ENCODE measurements around the gene UBE2F. TPM values are rescaled to one million over a fixed set of nuclear protein-coding genes. Genes with fewer than 3 reads are reported as not detected.
A peak's percentile ranks its signal among the peaks of the same experiment; 100 is the strongest.

UBE2F gene
- total and polyA plus RNA-seq, 2 of the 13 experiments (the other 11 are each of a cell fraction or from before 2014, with no cell fraction given) = 35.4 to 73.1 TPM

DNA sequence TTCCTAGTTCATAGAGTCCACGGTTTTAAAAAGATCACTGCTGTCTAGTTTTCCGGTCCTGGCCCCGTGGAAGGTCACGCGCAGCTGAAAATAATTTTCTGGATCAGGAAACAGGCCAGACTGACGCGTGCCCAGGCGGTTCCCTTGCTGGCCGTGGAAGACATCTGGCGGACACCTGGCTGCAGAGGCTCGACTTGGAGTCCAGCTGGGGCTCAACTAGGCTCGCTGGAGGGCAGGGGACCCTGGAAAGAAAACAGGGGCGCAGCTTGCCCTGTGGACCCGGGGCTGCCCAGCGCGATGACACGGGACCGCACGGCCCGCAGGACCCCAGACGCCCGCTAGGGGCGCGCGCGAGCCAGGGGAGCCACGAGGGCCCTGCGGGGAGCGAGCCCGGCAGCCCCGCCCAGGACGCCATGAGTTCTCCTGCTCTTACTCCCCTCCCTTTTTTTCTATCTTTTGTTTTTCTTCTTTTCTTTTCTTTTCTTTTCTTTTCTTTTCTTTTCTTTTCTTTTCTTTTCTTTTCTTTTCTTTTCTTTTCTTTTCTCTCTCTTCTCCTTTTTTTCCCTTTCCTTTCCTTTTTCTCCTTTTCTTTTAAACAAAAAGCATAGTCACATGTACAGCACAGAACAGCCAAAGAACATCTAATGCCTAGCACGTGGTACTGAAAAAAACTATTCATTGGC is 43.2 kb upstream of the UBE2F start:
- H3K4me2 ChIP-seq (ENCODE audit: low read depth, low read length) = peak overlapping the region; percentile 65
- peak overlapping the region in 1 of 3 experiments; percentile 58; a peak in 2 of 6 replicates for H3K4me3 ChIP-seq (replicated peaks in 1 of 3; ENCODE audit: insufficient read depth in 1 of 3, low read depth in 2 of 3, low read length in 3 of 3)
- no TSS peak for BruUV-seq (replicated peaks)
- intact Hi-C loops (cut with micrococcal nuclease; ENCODE audit: unreplicated experiment) (loop anchor here (1.0 kb wide), 2 partner anchors 184 to 216 kb away; no protein-coding TSS in a partner anchor), in situ Hi-C loops (cut with HindIII; ENCODE audit: extremely low pct_ligation_motif_present, low pct_unique_long_range_greater_than_20kb) (no loop called here)
- no peaks in the 10 kb centered on the region for H3K9me3 ChIP-seq (ENCODE audit: low read length)
- peaks cover 8% of the 10 kb centered on the region for H3K4me1 ChIP-seq (ENCODE audit: insufficient read depth, low read length)
- no peaks in the 10 kb centered on the region for H4K20me1 ChIP-seq (ENCODE audit: insufficient read depth, low read length)
- no peak overlapping the region for H3K9ac ChIP-seq (ENCODE audit: insufficient read depth, low read depth, low read length)
- ChIA-PET CTCF (ENCODE audit: low intra/inter-chr PET ratio, low total read pairs) (interaction anchor here (0.8 to 1.6 kb wide), 4 partner anchors 65 to 237 kb away, joined by 4 to 6 read pairs (median 5); no protein-coding TSS in a partner anchor), POLR2A (no interaction called here)
- H3K27ac ChIP-seq (ENCODE audit: extremely low read length, insufficient read depth, low read length) = no peak overlapping the region
- peaks cover 2 to 44% of the 10 kb centered on the region in 2 experiments; a peak in 4 of 5 replicates for H3K27me3 ChIP-seq (ENCODE audit: control insufficient read depth in 1 of 2, insufficient read depth in 2 of 2, low read length in 2 of 2)
- H2AFZ ChIP-seq (ENCODE audit: low read length) = no peak overlapping the region
- no peaks in the 10 kb centered on the region for H3K36me3 ChIP-seq (replicated peaks in 1 of 2; ENCODE audit: control insufficient read depth in 1 of 2, insufficient read depth in 2 of 2, low read length in 2 of 2)
- no peak for FAIRE-seq
- 27% methylated on average over 21 of the region's 33 CpGs for WGBS (ENCODE audit: low lambda C conversion rate)
- peak; percentile 98 for ATAC-seq
- no peaks in the 10 kb centered on the region for H3K79me2 ChIP-seq (ENCODE audit: insufficient read depth, low read length)
- peak; percentile 47 for DNase-seq (ENCODE audit: low spot score)
- peak; percentile 38; the same call in 1 of the 2 replicates for TF ChIP-seq ESRRA (CRISPR knock-in tag; IDR thresholded peaks at IDR 0.05; ENCODE audit: low read depth)
- TF ChIP-seq, protein P1, sequence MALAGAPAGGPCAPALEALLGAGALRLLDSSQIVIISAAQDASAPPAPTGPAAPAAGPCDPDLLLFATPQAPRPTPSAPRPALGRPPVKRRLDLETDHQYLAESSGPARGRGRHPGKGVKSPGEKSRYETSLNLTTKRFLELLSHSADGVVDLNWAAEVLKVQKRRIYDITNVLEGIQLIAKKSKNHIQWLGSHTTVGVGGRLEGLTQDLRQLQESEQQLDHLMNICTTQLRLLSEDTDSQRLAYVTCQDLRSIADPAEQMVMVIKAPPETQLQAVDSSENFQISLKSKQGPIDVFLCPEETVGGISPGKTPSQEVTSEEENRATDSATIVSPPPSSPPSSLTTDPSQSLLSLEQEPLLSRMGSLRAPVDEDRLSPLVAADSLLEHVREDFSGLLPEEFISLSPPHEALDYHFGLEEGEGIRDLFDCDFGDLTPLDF (CRISPR knock-in tag; IDR thresholded peaks at IDR 0.05) = no peak
- TF ChIP-seq, protein P2, sequence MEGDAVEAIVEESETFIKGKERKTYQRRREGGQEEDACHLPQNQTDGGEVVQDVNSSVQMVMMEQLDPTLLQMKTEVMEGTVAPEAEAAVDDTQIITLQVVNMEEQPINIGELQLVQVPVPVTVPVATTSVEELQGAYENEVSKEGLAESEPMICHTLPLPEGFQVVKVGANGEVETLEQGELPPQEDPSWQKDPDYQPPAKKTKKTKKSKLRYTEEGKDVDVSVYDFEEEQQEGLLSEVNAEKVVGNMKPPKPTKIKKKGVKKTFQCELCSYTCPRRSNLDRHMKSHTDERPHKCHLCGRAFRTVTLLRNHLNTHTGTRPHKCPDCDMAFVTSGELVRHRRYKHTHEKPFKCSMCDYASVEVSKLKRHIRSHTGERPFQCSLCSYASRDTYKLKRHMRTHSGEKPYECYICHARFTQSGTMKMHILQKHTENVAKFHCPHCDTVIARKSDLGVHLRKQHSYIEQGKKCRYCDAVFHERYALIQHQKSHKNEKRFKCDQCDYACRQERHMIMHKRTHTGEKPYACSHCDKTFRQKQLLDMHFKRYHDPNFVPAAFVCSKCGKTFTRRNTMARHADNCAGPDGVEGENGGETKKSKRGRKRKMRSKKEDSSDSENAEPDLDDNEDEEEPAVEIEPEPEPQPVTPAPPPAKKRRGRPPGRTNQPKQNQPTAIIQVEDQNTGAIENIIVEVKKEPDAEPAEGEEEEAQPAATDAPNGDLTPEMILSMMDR (CRISPR knock-in tag; IDR thresholded peaks at IDR 0.05) = peak; percentile 89
- TF ChIP-seq ZNF543 (CRISPR knock-in tag; IDR thresholded peaks at IDR 0.05) = no peak
- no peak for TF ChIP-seq ZNF260 (CRISPR knock-in tag; IDR thresholded peaks at IDR 0.05; ENCODE audit: borderline replicate concordance, low read depth)
- no peak for TF ChIP-seq CEBPB (IDR thresholded peaks at IDR 0.05; ENCODE audit: borderline replicate concordance, low read depth, low read length)
- TF ChIP-seq ZNF3 (CRISPR knock-in tag; IDR thresholded peaks at IDR 0.05) = no peak
- TF ChIP-seq NFATC3 (CRISPR knock-in tag; IDR thresholded peaks at IDR 0.05) = no peak
- TF ChIP-seq, protein P3, sequence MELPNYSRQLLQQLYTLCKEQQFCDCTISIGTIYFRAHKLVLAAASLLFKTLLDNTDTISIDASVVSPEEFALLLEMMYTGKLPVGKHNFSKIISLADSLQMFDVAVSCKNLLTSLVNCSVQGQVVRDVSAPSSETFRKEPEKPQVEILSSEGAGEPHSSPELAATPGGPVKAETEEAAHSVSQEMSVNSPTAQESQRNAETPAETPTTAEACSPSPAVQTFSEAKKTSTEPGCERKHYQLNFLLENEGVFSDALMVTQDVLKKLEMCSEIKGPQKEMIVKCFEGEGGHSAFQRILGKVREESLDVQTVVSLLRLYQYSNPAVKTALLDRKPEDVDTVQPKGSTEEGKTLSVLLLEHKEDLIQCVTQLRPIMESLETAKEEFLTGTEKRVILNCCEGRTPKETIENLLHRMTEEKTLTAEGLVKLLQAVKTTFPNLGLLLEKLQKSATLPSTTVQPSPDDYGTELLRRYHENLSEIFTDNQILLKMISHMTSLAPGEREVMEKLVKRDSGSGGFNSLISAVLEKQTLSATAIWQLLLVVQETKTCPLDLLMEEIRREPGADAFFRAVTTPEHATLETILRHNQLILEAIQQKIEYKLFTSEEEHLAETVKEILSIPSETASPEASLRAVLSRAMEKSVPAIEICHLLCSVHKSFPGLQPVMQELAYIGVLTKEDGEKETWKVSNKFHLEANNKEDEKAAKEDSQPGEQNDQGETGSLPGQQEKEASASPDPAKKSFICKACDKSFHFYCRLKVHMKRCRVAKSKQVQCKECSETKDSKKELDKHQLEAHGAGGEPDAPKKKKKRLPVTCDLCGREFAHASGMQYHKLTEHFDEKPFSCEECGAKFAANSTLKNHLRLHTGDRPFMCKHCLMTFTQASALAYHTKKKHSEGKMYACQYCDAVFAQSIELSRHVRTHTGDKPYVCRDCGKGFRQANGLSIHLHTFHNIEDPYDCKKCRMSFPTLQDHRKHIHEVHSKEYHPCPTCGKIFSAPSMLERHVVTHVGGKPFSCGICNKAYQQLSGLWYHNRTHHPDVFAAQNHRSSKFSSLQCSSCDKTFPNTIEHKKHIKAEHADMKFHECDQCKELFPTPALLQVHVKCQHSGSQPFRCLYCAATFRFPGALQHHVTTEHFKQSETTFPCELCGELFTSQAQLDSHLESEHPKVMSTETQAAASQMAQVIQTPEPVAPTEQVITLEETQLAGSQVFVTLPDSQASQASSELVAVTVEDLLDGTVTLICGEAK (IDR thresholded peaks at IDR 0.05) = no peak
- TF ChIP-seq, protein P3 (CRISPR knock-in tag; IDR thresholded peaks at IDR 0.05) = peak; percentile 72
- TF ChIP-seq ZNF550 (CRISPR knock-in tag; IDR thresholded peaks at IDR 0.05; ENCODE audit: borderline replicate concordance) = no peak
- no peak for TF ChIP-seq RBAK (CRISPR knock-in tag; IDR thresholded peaks at IDR 0.05)
